K562 treated with DMSO at 1 percent for 48 hours (cell line): ENCODE measurements around the gene TNFSF13B. TPM values are rescaled to one million over a fixed set of nuclear protein-coding genes. Genes with fewer than 3 reads are reported as not detected.

Experiments
- total RNA-seq: library from RNA; unstranded; fragments of 300-600 nt; gene quantifications from 2 replicates; pipeline ENCODE4 v1.2.3, GENCODE V29; 2022; ENCODE audit warnings: low replicate concordance; ENCODE audit errors: extremely low read depth

Gene TNFSF13B, protein sequence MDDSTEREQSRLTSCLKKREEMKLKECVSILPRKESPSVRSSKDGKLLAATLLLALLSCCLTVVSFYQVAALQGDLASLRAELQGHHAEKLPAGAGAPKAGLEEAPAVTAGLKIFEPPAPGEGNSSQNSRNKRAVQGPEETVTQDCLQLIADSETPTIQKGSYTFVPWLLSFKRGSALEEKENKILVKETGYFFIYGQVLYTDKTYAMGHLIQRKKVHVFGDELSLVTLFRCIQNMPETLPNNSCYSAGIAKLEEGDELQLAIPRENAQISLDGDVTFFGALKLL
- total RNA-seq, result not detected in 2 replicates

DNA sequence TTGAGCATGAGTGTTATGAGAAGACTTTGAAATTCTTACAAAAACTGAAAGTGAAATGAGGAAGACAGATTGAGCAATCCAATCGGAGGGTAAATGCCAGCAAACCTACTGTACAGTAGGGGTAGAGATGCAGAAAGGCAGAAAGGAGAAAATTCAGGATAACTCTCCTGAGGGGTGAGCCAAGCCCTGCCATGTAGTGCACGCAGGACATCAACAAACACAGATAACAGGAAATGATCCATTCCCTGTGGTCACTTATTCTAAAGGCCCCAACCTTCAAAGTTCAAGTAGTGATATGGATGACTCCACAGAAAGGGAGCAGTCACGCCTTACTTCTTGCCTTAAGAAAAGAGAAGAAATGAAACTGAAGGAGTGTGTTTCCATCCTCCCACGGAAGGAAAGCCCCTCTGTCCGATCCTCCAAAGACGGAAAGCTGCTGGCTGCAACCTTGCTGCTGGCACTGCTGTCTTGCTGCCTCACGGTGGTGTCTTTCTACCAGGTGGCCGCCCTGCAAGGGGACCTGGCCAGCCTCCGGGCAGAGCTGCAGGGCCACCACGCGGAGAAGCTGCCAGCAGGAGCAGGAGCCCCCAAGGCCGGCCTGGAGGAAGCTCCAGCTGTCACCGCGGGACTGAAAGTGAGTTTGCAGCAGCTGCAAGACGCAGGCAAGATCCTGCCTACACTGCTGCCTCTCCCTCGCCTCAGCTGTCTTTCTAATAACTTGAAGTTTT is at the start of gene TNFSF13B:
Gene TNFSF13B (plus strand): TSS at position 118 of the 728 bp plus-strand sequence. CDS start 178 bp downstream, at position 296.

Other genes starting within 250 kb of the TNFSF13B start
- gene LIG4, start 54.2 kb upstream of the TNFSF13B start, total RNA-seq, result not detected in 2 replicates
- gene ABHD13, start 51.3 kb upstream of the TNFSF13B start, total RNA-seq, result not detected in 2 replicates